IMR-90 (cell line): ENCODE data around the gene EIF1B. TPM values are rescaled to one million over a fixed set of nuclear protein-coding genes. Genes with fewer than 3 reads are reported as not detected.

Experiments
- ATAC-seq: fragments of 200-7000 bp; cut with Tn5 transposase; 2 replicates; pipeline ENCODE4 v1.9.1; 2020; ENCODE audit warnings: low read depth, mild to moderate bottlenecking, moderate library complexity
- BruUV-seq: library from RNA; stranded (reverse); fragments of 400-500 nt; replicated peaks from 2 replicates; lab custom pipeline; 2021; lab: Mats Ljungman, UMichigan
- CTCF ChIA-PET: fragments of 300-600 bp; formaldehyde crosslinking; extraction: SDS; loops from one replicate; lab custom pipeline; 2021; ENCODE audit warnings: antibody characterized with exemption; lab: Yijun Ruan, JAX
- POLR2A ChIA-PET: fragments of 300-600 bp; sonication (Branson Sonifier 250); formaldehyde crosslinking; loops from one replicate; lab custom pipeline; 2022; ENCODE audit warnings: antibody characterized with exemption; ENCODE audit not compliant: unreplicated experiment; lab: Charles Lee
- DNase-seq: peaks from one replicate; pipeline ENCODE4 v3.0.0; 2013
- H2AFZ ChIP-seq: replicated peaks from 2 replicates; pipeline ENCODE3; 2013; ENCODE audit warnings: low read length, mild to moderate bottlenecking; ENCODE audit not compliant: poor library complexity
- H2AK5ac ChIP-seq: 2 replicates; pipeline ENCODE4 v1.6.1; 2013; ENCODE audit warnings: low read depth, low read length, inconsistent platforms
- H2AK9ac ChIP-seq: replicated peaks from 2 replicates; pipeline ENCODE3; 2013; ENCODE audit warnings: mild to moderate bottlenecking, low read depth, low read length, moderate library complexity; ENCODE audit not compliant: poor library complexity
- H2BK120ac ChIP-seq: 2 replicates; pipeline ENCODE4 v1.6.1; 2013; ENCODE audit warnings: low read depth, low read length, inconsistent platforms
- H2BK15ac ChIP-seq: 3 replicates; pipeline ENCODE4 v1.6.1; 2013; ENCODE audit warnings: low read depth, low read length, inconsistent platforms
- H2BK20ac ChIP-seq: 2 replicates; pipeline ENCODE4 v1.6.1; 2013; ENCODE audit warnings: low read depth, mild to moderate bottlenecking, inconsistent platforms, low read length, moderate library complexity
- H2BK5ac ChIP-seq: 2 replicates; pipeline ENCODE4 v1.6.1; 2013; ENCODE audit warnings: mild to moderate bottlenecking, low read depth, low read length, inconsistent platforms; ENCODE audit not compliant: poor library complexity, severe bottlenecking
- H3K14ac ChIP-seq: replicated peaks from 2 replicates; pipeline ENCODE4 v1.6.1; 2013; ENCODE audit warnings: low read depth, low read length, inconsistent platforms
- H3K18ac ChIP-seq: 2 replicates; pipeline ENCODE4 v1.6.1; 2013; ENCODE audit warnings: low read depth, low read length, control low read depth
- H3K23ac ChIP-seq: 2 replicates; pipeline ENCODE4 v1.6.1; 2013; ENCODE audit warnings: low read depth, low read length, inconsistent platforms
- H3K27ac ChIP-seq: 2 replicates; pipeline ENCODE4 v1.5.1; 2013; ENCODE audit warnings: mild to moderate bottlenecking, control low read depth, low read length; ENCODE audit not compliant: insufficient read depth
- H3K27me3 ChIP-seq: 2 replicates; pipeline ENCODE4 v1.6.1; 2013; ENCODE audit warnings: low read length; ENCODE audit not compliant: control insufficient read depth, insufficient read depth
- H3K36me3 ChIP-seq: 2 replicates; pipeline ENCODE4 v1.6.1; 2013; ENCODE audit warnings: low read length, mixed read lengths; ENCODE audit not compliant: control insufficient read depth, insufficient read depth
- H3K4ac ChIP-seq: 2 replicates; pipeline ENCODE4 v1.6.1; 2013; ENCODE audit warnings: low read depth, low read length, inconsistent platforms
- H3K4me1 ChIP-seq: 2 replicates; pipeline ENCODE4 v1.6.1; 2013; ENCODE audit warnings: low read length, mixed read lengths; ENCODE audit not compliant: control insufficient read depth, insufficient read depth
- H3K4me2 ChIP-seq: 2 replicates; pipeline ENCODE4 v1.6.1; 2013; ENCODE audit warnings: low read depth, mild to moderate bottlenecking, control low read depth, low read length, moderate library complexity
- H3K4me3 ChIP-seq: 2 replicates; pipeline ENCODE4 v1.5.1; 2013; ENCODE audit warnings: low read depth, mild to moderate bottlenecking, control low read depth, low read length, moderate library complexity; ENCODE audit not compliant: insufficient read depth
- H3K56ac ChIP-seq: 2 replicates; pipeline ENCODE4 v1.6.1; 2013; ENCODE audit warnings: low read length, inconsistent platforms; ENCODE audit not compliant: insufficient read depth; ENCODE audit errors: extremely low read depth
- H3K79me1 ChIP-seq, 2 experiments: 2 replicates each; pipeline ENCODE4 v1.6.1; 2013; ENCODE audit warnings: low read length in 2 of 2, inconsistent platforms in 1 of 2, low read depth in 1 of 2
- H3K9ac ChIP-seq: 2 replicates; pipeline ENCODE4 v1.6.1; 2013; ENCODE audit warnings: low read depth, low read length, control low read depth
- H3K9me1 ChIP-seq: 2 replicates; pipeline ENCODE4 v1.6.1; 2013; ENCODE audit warnings: low read length, inconsistent platforms; ENCODE audit not compliant: insufficient read depth
- H3K9me3 ChIP-seq: 2 replicates; pipeline ENCODE4 v1.6.1; 2013; ENCODE audit warnings: low read length; ENCODE audit not compliant: control insufficient read depth, insufficient read depth
- H4K20me1 ChIP-seq: 2 replicates; pipeline ENCODE4 v1.6.1; 2013; ENCODE audit warnings: low read length, inconsistent platforms; ENCODE audit not compliant: insufficient read depth
- H4K5ac ChIP-seq: 2 replicates; pipeline ENCODE4 v1.6.1; 2013; ENCODE audit warnings: mild to moderate bottlenecking, low read depth, low read length, control low read depth
- H4K8ac ChIP-seq, 2 experiments: 2 replicates each; pipeline ENCODE4 v1.6.1; 2013; ENCODE audit warnings: low read depth in 2 of 2, low read length in 2 of 2, control low read depth in 1 of 2, inconsistent platforms in 1 of 2
- H4K91ac ChIP-seq: 2 replicates; pipeline ENCODE4 v1.6.1; 2013; ENCODE audit warnings: low read depth, low read length, inconsistent platforms; ENCODE audit not compliant: insufficient read depth
- CHD1 ChIP-seq: IDR thresholded peaks from 2 replicates; pipeline ENCODE4 v1.6.1; 2012; ENCODE audit warnings: low read depth, low read length, improper control_type of control experiment
- CTCF ChIP-seq: conservative IDR thresholded peaks from 2 replicates; pipeline ENCODE4 v1.5.1; 2012; ENCODE audit warnings: mild to moderate bottlenecking, low read depth, low read length, improper control_type of control experiment
- ELK1 ChIP-seq: fragments of 150-350 bp; IDR thresholded peaks from 2 replicates; pipeline ENCODE4 v1.6.1; 2016; ENCODE audit warnings: low read depth, mild to moderate bottlenecking, low read length, moderate library complexity, borderline replicate concordance
- NFE2L2 ChIP-seq: fragments of 150-350 bp; IDR thresholded peaks from 2 replicates; pipeline ENCODE4 v1.6.1; 2016; ENCODE audit warnings: low read depth, mild to moderate bottlenecking, low read length
- RAD21 ChIP-seq: IDR thresholded peaks from 2 replicates; pipeline ENCODE4 v1.6.1; 2012; ENCODE audit warnings: low read length, improper control_type of control experiment
- RFX5 ChIP-seq: IDR thresholded peaks from 2 replicates; pipeline ENCODE4 v1.8.0; 2012; ENCODE audit warnings: low read depth, mild to moderate bottlenecking, low read length, moderate library complexity
- SMC3 ChIP-seq: fragments of 150-350 bp; IDR thresholded peaks from 2 replicates; pipeline ENCODE4 v1.6.1; 2016; ENCODE audit warnings: low read depth, mild to moderate bottlenecking, antibody characterized with exemption, low read length, moderate library complexity
- USF2 ChIP-seq: fragments of 150-350 bp; IDR thresholded peaks from 2 replicates; pipeline ENCODE4 v1.6.1; 2017; ENCODE audit warnings: mild to moderate bottlenecking, antibody characterized with exemption, low read length, low read depth
- WGBS, 2 experiments: methylation state at CpG; one replicate each; pipeline versions ENCODE4 v1.1.5 to v1.1.7; 2013; ENCODE audit warnings: missing lambda C conversion rate in 2 of 2; ENCODE audit not compliant: insufficient read length in 1 of 2; ENCODE audit errors: extremely low coverage in 2 of 2; 5-methylcytosine and 5-hydroxymethylcytosine counted together
- dilution Hi-C: fragments of 300-500 bp; cut with HindIII; formaldehyde crosslinking; loops from one replicate; pipeline ENCODE4 v1.14.3; 2018; ENCODE audit warnings: low sequenced_read_pairs; ENCODE audit not compliant: unreplicated experiment
- in situ Hi-C: fragments of 300-500 bp; cut with MboI; formaldehyde crosslinking; loops from 3 replicates; pipeline ENCODE4 v1.14.3; 2019; ENCODE audit warnings: low sequenced_read_pairs, inconsistent platforms, mixed read lengths
- intact Hi-C: fragments of 100-400 bp; cut with micrococcal nuclease; formaldehyde crosslinking; loops from 2 replicates; pipeline ENCODE4 v1.10.0; 2022
- polyA plus RNA-seq, 3 experiments: library from polyadenylated mRNA; depleted of rRNA; stranded (reverse); fragments of >200 nt; gene quantifications; 2 replicates each; pipeline ENCODE4 v1.2.3, GENCODE V29; 2012; ENCODE audit warnings: low replicate concordance in 1 of 3
- total RNA-seq: library from RNA; depleted of rRNA; stranded (reverse); fragments of >200 nt; gene quantifications from 2 replicates; pipeline ENCODE4 v1.2.3, GENCODE V29; 2012

EIF1B gene
- total and polyA plus RNA-seq, 2 of the 4 experiments (the other 2 are of a cell fraction), result 11.3 to 25.9 TPM

GRCh38 chr3:40336511-40337135, 27.1 kb downstream of the EIF1B start:
- Histone ChIP-seq H4K5ac (no peak overlapping the region), H3K9me3 (no peaks in the 10 kb centered on the region), H3K79me1 (no peaks in the 10 kb centered on the region), H3K27ac (no peak overlapping the region), H2BK15ac (no peak overlapping the region), H2BK5ac (no peak overlapping the region), H3K18ac (no peak overlapping the region), H2BK20ac (no peak overlapping the region), H2AK9ac (no peak overlapping the region), H2AFZ (no peak overlapping the region), H3K4me3 (no peak overlapping the region), H3K14ac (no peak overlapping the region), H3K4ac (no peak overlapping the region), H2BK120ac (no peak overlapping the region), H3K9ac (no peak overlapping the region), H3K36me3 (no peaks in the 10 kb centered on the region), H4K8ac (no peak overlapping the region), H3K4me2 (no peak overlapping the region), H4K91ac (no peak overlapping the region), H3K27me3 (peaks cover 3% of the 10 kb centered on the region; the same call in 1 of the 2 replicates), H3K23ac (no peak overlapping the region), H3K56ac (no peak overlapping the region), H3K4me1 (no peaks in the 10 kb centered on the region), H2AK5ac (no peak overlapping the region), H4K20me1 (no peaks in the 10 kb centered on the region), H3K9me1 (no peaks in the 10 kb centered on the region)
- TF ChIP-seq SMC3 (no peak), RFX5 (no peak), CTCF (no peak), ELK1 (no peak), NFE2L2 (no peak), RAD21 (no peak), USF2 (no peak), CHD1 (no peak)
- no TSS peak for BruUV-seq
- DNase-seq, result no peak
- no peak for ATAC-seq
- intact Hi-C loops (no loop called here), in situ Hi-C loops (loop anchor here (25.0 kb wide), 2 partner anchors 251 to 851 kb away; partner anchors contain the start of gene CTNNB1), dilution Hi-C loops (no loop called here)
- CTCF ChIA-PET, result no interaction called here
- no CpG with 5 or more reads among the region's 4 CpGs for WGBS, 2 experiments
- POLR2A ChIA-PET, result no interaction called here
